Forelimb muscle (tissue), 1 donor: ENCODE measurements around the gene PRPF38A. TPM values are rescaled to one million over a fixed set of nuclear protein-coding genes. Genes with fewer than 3 reads are reported as not detected.

Source experiments
- DNase-seq: peaks from one replicate; pipeline ENCODE4 v3.0.0-alpha.2; 2013; ENCODE audit warnings: low read depth
- polyA plus RNA-seq: library from polyadenylated mRNA; unstranded; fragments of 120-200 nt; gene quantifications from one replicate; pipeline ENCODE4 v1.2.1, GENCODE V29; 2013; ENCODE audit not compliant: insufficient read length

The PRPF38A gene
- polyA plus RNA-seq, 1 donor, result 44.8 TPM

- DNase-seq, result no peak
Measured at GRCh38 chr1:52400131-52400530, 4.3 kb upstream of the PRPF38A start.

- no peak for DNase-seq
Measured at GRCh38 chr1:52402860-52403240, 1.6 kb upstream of the PRPF38A start.

GRCh38 chr1:52403566-52404115 is 761 bp upstream of the PRPF38A start:
- DNase-seq, result no peak

- no peak for DNase-seq
Measured at GRCh38 chr1:52404975-52405338, 555 bp downstream of the PRPF38A start.

GRCh38 chr1:52413410-52413989 is 9.1 kb downstream of the PRPF38A start:
- DNase-seq, result no peak

GRCh38 chr1:52414942-52415341 is 10.5 kb downstream of the PRPF38A start:
- DNase-seq, result no peak

GRCh38 chr1:52416811-52417210 is 12.4 kb downstream of the PRPF38A start:
- DNase-seq, result no peak

GRCh38 chr1:52420713-52421112 is 16.3 kb downstream of the PRPF38A start:
- DNase-seq, result no peak

- DNase-seq, result no peak
Measured at GRCh38 chr1:52423055-52423454, 18.7 kb downstream of the PRPF38A start.

GRCh38 chr1:52423771-52424170 is 19.4 kb downstream of the PRPF38A start:
- no peak for DNase-seq

- DNase-seq, result no peak
Measured at GRCh38 chr1:52424231-52424636, 19.8 kb downstream of the PRPF38A start.

- no peak for DNase-seq
Measured at GRCh38 chr1:52424813-52425212, 20.4 kb downstream of the PRPF38A start.

- DNase-seq, result no peak
Measured at GRCh38 chr1:52426371-52426770, 22.0 kb downstream of the PRPF38A start.

GRCh38 chr1:52427152-52427551 is 22.8 kb downstream of the PRPF38A start:
- DNase-seq, result no peak

GRCh38 chr1:52432807-52433206 is 28.4 kb downstream of the PRPF38A start:
- no peak for DNase-seq

GRCh38 chr1:52435211-52435610 is 30.8 kb downstream of the PRPF38A start:
- DNase-seq, result no peak

GRCh38 chr1:52435650-52436049 is 31.2 kb downstream of the PRPF38A start:
- DNase-seq, result no peak

- no peak for DNase-seq
Measured at GRCh38 chr1:52436817-52437216, 32.4 kb downstream of the PRPF38A start.

GRCh38 chr1:52439976-52440375 is 35.6 kb downstream of the PRPF38A start:
- no peak for DNase-seq

- no peak for DNase-seq
Measured at GRCh38 chr1:52444463-52444862, 40.1 kb downstream of the PRPF38A start.

GRCh38 chr1:52454127-52454526 is 49.7 kb downstream of the PRPF38A start:
- DNase-seq, result no peak

GRCh38 chr1:52454779-52455178 is 50.4 kb downstream of the PRPF38A start:
- no peak for DNase-seq

GRCh38 chr1:52455686-52456085 is 51.3 kb downstream of the PRPF38A start:
- DNase-seq, result no peak

- no peak for DNase-seq
Measured at GRCh38 chr1:52460694-52461093, 56.3 kb downstream of the PRPF38A start.
